ENCODE measurements around the gene RUBCN.
"Not testable (repeated sequence)": the region's sequence is repeated elsewhere in the genome, so short reads cannot be mapped to it uniquely, and the experiment has no call there.

The RUBCN gene

DNA sequence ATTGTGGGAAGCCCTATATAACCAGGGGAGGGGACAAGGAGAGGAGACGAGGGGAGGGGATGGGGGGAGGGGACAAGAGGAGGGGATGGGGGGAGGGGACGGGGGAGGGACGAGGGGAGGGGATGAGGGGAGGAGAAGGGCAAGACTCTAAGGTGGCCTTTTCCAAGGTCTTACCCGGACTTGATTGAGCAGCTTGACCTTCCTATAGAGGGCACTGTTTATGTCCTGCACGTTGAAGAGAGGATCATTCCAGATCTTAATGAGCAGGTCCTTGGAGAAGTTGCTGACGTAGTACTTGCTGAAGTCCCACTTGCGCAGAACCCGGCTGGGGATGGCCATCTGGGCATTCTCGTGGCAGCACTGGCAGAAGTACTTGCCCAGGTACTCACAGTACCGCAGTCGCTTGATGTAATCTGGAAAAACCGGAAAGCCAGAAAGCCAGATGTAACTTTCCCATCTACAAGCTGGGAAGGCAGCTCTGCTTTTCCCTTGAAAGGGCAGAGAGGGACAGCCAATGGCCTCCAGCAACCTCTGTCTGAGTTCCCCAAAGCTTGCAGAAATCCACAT lies 55.7 kb downstream of the RUBCN start:
- DNase-seq: no peak

DNA sequence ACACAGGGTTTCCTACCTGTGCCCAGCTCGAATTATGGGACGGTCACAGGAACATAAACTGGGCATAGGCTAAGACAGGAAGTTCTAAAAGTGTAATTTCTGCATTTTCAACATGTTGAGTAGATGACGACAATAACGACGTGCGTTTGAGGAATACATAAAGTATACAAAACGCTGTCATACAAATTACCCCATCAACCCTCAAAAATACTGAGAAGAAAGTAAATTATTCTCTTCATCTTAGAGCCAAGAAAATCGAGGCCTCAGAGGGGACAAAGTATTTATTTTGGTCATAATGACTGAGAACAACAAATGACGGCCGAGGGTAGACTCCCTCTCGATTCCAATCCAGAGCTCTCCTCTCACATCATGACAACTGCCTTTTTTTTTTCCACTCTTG lies 60.8 kb downstream of the RUBCN start:
- no peak for DNase-seq

DNA sequence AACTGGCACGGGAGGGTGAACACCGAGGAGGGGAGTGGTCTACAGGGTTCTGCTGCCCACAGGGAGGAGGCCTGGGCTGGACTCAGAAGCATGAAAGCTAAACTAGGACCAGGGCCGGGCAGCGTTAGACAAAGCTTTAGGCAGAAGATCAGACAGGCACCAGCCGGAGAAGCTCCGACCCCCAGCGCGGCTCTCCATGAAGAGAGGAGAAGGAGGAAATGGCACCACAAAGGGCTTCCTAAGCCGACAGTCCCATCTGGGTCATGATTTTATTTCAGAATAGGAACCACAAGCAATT lies 61.2 kb downstream of the RUBCN start:
- no peak for DNase-seq

DNA sequence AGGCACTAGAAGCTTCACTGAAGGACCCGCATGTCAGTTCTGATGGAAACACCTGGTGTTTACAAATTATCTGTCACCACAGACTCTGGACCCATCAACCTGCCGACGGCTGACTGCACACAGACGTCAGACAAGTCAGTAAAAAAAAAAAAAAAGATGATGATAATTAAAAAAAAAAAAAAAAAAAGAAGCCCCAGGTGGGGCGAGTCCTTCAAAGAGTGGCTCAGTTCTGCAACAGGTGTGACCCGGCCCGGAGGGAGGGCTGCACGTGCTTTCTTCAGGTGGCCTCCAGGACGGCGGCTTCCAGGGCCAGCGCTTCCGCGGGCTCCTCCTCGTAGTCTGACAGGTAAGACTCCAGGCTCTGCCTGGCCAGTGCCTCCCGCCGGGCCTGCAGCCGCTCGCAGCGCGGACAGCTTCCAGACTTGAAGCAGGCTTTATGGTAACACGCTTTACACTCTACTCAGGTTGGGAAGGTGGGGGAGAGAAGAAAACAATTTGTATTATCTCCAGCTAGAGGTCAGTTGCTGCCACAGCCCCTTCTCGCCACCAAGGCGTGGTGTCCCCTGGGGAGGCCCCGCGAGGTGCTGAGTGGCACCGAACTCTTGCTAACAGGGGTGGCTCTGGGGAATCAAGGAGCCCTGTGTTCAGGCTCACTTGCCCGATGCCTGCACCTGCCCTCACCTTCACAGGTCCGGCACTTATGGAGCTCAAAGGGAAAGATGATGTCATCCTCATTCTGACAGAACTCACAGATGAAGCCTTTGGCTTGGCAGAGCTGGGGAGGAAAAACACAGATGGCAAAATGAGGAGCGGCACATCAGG lies 61.8 kb downstream of the RUBCN start:
- DNase-seq: no peak

DNA sequence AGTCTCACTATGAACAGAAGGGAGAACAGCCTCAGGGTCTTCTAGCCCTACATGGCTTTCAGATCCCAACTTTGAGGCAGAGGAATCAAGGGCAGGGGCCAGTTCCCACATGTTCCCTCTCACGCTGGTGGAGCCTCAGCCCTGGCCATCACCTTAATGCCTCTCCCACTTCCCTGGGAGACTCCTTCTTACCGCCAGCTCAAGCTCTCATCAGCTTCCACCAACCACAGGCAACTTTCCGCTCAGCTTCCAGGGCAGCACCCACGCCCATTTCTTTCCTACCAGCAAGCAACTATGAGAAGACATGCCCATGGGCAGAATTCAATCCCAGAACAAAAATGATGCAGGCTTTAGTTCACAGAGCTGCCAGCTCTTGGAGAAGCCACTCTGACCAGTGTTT lies 63.5 kb downstream of the RUBCN start:
- no peak for DNase-seq

DNA sequence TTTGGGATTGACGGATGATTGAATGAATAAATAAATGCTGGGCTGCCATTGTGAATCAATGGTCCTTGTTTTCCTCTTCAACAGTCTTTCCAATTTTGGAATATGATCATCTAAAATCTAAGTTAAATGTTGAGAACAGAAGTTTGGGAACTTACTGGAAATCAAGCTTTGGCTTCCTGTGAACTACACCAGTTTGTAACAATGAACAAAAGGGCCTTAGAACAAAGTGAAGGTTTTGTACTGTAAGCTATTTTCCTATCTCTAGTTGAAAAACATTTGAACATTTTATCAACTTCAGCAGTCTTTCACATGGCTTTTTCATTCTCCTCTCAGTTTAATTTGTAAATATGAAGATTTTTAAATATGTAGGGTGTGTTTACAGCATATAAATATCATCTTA lies 66.3 kb downstream of the RUBCN start:
- DNase-seq: no peak

DNA sequence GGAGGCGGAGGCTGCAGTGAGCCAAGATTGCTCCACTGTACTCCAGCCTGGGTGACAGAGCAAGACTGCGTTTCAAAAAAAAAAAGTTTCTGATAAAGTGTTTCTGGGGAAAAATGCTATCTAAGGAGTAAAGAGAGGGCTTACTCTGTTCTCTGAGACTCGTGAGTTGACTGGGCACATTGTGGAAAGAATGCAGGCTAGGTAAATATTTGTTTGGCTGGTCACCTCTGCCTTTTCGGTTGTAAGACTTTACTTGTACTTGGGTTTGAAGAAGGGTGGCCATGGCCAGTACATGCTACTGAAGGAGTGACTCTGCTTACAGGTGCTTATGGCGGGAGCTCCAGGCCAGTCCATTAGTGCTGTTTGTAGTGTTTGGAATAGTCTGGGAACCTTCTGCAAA lies 68.7 kb downstream of the RUBCN start:
- no peak for DNase-seq

DNA sequence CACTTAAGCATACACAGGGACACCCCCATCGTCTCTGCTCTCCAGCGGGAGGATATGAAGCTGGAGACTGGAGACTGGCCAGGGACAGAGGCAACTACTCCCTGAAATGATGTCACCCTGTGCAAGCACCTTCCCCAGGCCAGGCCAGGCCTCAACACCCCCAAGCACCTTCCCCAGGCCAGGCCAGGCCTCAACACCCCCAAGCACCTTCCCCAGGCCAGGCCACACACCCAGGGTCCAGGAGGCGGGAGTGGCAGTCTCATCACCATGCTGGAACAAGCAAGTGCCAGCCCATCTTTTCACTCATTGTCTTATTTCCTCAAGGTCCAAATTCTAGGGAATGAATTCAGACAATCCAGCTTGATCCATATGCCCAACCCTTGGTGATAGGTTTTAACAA lies 69.4 kb downstream of the RUBCN start:
- not testable (repeated sequence) for DNase-seq

DNA sequence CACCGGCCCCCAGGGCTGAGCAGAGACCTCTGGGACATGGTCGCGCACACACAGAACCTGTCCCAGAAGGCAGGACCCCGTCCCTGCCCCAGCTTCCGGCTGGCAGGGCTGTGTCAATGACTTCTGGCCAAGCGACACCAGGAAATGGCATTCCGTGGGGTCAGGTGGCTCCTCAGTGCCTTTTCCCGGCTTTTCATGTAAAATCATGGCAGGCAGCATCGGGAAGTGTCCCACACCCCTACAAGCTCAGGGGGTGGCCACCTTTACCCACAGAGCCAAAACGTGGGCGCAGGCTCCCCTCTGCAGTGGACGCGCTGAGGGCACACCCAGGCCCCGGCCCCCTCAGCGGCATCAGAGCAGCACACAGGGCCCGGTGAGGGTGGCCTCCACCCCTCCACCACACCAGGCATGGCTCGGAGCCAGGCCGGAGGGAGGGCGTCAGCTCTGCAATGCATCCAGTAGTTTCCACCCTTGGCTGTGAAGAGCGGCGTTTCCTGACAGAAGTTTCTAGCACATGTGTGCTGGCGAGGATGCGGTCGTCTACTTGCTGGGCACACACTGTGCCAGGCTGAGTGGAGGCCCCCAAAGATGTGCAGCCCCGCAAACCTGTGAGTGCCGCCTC lies 70.4 kb downstream of the RUBCN start:
- DNase-seq: not testable (repeated sequence)

DNA sequence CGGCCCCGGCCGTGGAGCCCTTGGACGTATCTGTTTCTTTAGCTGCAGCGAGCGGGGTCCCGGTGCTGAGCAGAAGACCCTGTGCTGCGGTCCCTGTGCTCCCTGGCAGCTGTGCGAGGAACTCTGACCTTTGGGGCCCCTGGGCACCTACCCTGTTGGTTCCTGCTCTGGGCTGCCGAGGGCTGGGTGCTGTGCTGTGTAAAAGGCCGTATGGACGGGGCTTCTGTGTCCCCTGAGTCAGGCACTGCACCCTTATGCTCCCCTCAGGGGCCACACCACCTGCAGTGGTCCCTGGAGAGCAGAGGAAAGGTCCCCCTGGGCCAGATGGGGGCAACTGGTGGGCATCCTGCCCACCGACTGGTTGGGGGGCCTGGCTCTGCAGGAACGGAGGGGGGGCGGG lies 71.2 kb downstream of the RUBCN start:
- DNase-seq: not testable (repeated sequence)

DNA sequence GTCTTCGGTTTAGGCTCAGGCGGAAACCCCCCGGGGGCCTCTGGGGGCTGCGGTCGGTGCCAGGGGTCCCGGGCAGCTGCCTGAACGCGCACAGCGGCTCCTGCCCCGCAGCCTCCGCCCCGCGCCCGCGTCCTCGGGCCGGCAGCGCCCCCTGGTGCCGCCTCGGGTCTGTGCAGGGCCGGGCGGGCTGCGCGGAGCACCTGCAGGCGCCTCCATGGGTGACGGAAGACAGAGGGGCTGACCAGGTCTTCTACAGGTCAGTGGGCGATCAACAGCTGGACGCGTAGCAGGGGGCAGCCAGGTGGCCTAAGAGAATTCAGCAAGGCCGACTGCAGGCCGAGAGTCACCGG lies 71.6 kb downstream of the RUBCN start:
- not testable (repeated sequence) for DNase-seq

DNA sequence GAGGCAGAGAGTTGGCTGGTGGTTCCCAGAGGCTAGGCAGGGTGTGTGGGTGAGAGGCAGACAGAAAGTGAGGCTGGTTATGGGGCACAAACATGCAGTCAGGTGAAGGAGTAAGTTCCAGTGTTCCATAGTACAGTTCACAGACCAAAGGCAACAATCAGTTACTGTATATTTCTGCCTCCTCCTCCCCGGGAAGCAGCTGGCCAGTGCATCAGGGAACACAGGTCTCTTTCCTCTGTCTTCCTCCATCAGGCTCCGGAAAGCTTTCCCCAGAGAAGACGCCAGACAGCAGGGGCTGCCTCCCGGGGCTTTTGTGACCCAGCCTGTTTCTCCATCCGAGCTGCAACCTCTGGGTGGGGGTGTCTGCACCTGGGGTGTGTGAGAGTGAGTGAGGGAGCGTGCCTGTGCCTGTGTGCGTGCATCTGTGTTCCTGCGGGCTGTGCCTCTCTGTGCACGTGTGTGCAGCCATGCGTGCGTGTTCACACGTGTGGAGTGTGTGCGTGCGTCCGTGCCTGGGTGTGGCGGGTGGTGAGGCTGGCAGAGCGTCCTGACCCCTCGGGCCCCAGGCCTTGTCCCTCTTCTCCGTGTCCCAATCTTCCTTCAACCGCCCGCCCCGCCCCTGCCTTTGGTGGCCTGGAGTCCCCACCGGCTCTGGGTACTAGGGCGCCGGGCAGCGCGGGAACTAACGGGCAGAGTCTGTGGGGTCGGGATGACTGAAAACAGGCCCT lies 72.1 kb downstream of the RUBCN start:
- DNase-seq: peak; percentile 7

DNA sequence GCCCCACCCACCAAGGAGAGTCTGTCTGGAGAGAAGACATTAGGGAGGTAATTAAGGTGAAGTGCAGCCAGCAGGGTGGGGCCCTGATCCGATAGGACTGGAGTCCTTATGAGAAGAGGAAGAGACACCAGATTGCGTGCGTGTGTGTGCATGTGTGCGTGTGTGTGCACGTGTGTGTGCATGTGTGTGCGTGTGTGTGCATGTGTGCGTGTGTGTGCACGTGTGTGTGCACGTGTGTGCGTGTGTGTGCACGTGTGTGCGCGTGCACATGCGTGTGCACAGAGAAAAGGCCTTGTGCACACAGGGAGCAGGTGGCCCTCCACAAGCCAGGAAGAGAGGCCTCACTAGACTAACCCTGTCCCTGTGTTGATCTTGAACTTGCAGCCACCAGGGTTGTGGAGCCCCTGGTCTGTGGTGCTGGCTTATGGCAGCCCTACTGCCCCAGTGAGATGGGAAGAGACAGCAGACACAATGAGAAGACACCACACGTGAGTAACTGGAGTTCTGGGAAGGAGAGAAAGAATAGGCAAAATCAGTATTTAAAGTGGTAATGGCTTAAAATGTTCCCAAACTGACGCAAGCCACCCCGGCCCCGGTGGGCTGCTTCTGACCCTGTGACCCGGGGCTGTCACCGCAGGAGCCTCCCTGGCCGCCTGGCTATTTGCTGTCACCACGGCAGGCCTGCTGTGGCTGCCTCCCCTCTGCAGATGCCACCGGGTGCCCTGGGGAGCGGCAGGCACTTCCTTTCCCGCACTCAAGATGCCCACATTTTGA lies 73.2 kb downstream of the RUBCN start:
- not testable (repeated sequence) for DNase-seq

DNA sequence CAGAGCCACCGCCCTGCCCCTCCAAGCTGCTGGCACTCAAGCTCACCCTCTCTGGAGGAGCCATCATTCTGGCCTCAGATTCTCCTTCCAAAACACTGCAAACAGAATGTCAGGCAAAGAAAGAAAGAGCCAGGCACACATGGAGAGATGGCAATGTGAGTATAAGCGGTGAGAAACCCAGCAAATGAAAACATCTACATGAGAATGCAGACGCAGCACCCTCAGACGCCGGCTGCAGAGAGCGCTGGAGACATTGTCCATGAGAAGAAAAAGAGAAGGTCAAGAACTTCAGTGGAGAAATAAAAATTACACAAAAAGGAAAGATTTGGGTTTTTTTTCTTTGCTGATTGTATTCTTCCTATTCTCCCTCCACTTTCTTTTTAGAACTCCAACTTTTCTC lies 74.4 kb downstream of the RUBCN start:
- not testable (repeated sequence) for DNase-seq

DNA sequence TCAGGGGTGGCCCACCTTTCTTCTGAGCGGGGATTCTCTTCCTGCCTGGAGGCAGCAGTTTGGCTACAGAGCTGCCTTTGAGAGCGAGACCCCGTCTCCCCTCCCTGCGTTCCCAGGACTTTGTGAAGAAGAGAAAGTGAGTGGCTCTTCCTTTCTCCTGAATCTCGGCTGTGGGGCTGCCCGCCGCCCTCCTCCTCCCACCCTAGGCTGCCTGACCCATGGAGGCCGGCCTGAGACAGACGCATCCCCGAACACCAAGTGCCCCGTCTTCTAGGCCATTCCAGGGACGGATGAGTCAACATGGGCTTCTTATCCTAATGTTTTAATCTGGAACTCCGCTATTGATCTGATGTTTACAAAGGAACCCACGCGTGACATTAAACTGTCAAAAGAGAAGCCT lies 74.8 kb downstream of the RUBCN start:
- DNase-seq: not testable (repeated sequence)

DNA sequence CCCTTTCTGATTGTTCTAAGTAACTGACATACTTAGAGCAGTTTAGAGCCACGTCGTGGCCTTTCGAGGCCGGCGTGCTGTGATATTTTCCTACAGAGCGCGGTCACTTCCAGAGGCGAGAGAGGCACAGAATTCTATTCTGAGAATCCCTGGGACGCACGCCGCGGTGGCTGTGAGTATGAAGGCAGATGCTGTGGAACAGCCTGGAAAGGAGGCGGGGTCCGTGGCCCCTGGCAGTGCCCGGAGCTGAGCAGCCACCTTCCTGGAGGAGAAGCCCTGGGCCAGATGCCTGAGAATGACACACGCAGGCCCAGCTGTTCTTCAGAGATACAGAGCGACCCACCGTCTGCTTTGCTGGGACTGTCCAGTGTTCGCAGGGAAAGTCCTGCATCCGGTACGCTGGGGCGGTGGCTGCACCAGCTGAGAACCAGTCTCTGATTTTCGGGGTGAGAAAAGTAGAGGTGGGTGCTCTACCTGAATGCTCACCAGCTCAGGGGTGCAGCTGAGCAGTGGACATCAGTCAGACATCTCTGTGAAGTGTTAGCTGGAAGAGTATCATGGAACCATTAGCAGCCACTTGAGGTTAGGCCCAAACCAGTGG lies 75.4 kb downstream of the RUBCN start:
- not testable (repeated sequence) for DNase-seq

DNA sequence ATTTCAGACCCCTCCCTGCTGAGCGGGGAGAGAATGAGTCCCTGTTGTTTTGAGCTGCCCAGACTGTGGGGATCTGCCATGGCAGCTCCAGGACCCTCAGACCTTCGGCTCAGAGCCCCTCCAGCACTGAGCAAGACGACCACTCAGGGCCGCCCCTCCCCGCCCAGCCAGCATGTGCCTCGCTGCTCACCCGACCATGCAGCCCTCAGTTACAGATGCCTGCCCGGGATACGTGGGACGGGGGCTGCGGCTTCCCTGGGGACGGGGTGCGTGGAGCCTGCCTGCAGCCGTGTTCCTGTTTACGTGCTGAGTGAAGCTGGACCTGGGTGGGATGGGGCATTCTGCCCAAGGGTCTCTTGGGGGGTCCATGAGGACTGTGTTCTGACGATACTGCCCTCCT lies 77.0 kb downstream of the RUBCN start:
- not testable (repeated sequence) for DNase-seq

DNA sequence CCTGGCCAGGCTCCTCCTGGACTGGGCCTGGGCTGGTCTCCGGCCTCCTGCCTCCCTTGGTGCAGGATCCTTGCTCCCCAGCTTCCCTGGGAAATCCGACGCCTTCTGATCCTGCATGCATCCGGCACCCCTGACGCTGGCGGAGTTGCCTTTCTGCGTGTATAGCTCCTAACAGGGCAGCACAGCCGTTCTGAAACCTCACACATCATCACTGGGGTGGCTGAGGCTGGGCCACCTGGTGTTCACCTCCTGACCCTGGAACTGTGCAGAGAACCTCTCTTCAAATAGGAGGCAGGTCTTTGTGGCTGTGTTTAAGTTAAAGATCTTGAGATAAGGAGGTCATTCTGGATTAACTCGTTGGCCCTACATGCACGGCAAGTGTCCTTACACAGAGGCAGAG lies 77.6 kb downstream of the RUBCN start:
- DNase-seq: not testable (repeated sequence)

DNA sequence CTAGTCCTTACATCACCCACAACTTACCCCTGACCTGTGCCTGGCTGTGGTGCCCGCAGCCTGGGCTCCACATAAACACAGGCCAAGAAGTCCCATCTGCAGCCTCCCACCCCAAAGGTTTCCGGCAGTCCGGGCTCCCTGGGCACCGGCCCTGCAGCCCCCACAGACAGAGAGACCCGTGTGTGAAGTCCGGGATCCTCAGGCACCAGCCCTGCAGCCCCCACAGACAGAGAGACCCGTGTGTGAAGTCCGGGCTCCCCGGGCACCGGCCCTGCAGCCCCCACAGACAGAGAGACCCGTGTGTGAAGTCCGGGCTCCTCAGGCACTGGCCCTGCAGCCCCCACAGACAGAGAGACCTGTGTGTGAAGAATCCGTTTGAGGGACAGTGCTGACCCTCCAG lies 78.0 kb downstream of the RUBCN start:
- not testable (repeated sequence) for DNase-seq

DNA sequence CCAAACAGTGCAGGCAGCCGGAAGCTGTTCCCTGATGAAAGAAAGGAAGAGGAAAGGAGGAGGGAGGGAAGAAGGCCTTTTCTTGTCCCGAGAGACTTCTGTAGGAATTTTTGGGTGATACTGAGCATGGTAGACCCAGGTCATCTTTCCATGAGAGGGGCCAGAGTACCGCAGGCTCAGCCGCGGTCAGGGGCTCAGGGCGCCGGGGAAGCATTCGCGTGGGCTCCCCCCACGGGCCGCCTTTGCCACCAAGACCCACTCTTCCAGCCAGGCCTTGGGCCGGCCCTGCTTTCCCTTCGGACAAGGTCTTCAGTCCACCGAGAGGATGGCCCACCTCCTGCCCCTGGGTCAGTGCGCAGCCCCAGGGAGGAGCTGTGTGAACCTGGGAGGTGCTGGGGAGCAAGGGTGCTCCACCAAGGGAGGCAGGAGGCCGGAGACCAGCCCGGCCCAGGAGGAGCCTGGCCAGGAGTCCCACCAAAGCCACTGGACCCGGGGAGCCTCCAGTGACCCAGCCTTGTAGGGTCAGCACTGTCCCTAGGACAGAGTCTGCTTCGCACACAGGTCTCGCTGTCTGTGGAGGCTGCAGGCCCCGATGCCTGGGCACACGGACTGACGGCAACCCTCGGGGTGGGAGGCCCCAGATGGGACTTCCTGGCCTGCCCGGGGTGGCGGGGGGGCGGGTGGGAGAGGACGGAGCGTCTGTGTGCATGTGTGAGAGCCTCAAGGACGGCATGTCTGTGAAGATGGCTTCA lies 79.0 kb downstream of the RUBCN start:
- DNase-seq: not testable (repeated sequence)

DNA sequence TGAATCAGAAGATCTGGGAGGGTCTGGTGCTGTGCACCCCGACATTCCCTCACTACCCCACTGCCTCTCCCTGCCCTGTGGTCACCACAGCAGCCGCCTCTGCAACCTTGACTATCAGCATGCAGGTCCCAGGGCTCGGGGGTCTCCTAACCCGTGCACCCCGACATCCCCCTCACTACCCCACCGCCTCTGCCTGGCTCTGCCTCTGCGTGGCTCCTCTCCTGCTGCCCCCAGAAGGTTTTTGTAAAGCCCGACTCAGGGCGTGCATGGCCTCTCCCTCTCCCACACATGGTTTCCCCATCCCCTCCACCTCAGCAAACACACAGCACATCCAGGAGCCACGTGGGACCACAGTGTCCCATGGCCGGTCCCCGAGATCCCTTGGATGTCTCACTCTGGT lies 79.7 kb downstream of the RUBCN start:
- DNase-seq: not testable (repeated sequence)

DNA sequence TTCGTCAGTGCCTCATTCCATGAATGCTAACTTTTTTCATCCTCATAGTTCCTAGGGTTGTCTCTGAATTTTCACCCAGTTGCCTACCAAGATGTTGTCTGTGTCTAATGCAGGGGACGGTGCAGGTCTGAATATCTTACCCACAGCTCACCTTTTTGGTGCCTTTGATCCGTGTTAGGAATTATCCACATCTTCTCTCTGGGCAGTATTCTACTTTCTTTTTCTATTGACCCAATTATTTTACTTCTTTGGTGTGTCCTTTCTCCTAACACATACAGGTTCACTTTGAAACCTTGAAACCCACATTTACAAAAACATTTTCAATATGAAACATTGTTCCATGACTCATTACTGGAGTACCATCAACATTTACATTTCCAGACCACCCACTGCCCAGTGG lies 80.6 kb downstream of the RUBCN start:
- not testable (repeated sequence) for DNase-seq

All from T-helper 9 cell (primary cell).